ENCODE results near the gene SLC25A21.

Gene SLC25A21

GRCh38 chr14:36647417-36647823, 525.0 kb downstream of the SLC25A21 start:
- no peak for DNase-seq (ENCODE audit: low read depth)

GRCh38 chr14:36646664-36647416, 525.6 kb downstream of the SLC25A21 start:
- no peak for DNase-seq (ENCODE audit: low read depth)

GRCh38 chr14:36633580-36633979, 538.8 kb downstream of the SLC25A21 start:
- DNase-seq (ENCODE audit: low read depth) = no peak
